GM18951 (cell line): ENCODE results near the gene CPN2.

Experiments
- POLR2A ChIP-seq: IDR thresholded peaks from 4 replicates; pipeline ENCODE4 v1.6.1; 2011; ENCODE audit warnings: mild to moderate bottlenecking; ENCODE audit not compliant: insufficient read length, insufficient read depth; ENCODE audit errors: extremely low read depth
- in situ Hi-C: fragments of 300-500 bp; cut with MboI; formaldehyde crosslinking; loops from one replicate; pipeline ENCODE4 v1.12.0; 2022; ENCODE audit warnings: low sequenced_read_pairs, mixed read lengths, inconsistent platforms; ENCODE audit not compliant: unreplicated experiment

Gene CPN2

GRCh38 chr3:194327218-194328052 lies 23.7 kb downstream of the CPN2 start:
- in situ Hi-C loops: no loop called here
- no peak for TF ChIP-seq POLR2A

GRCh38 chr3:194326968-194327217 lies 24.2 kb downstream of the CPN2 start:
- in situ Hi-C loops: no loop called here

GRCh38 chr3:194326192-194326967 lies 24.7 kb downstream of the CPN2 start:
- no peak for TF ChIP-seq POLR2A
- in situ Hi-C loops: no loop called here

More at GRCh38 chr3:194326968-194327217, 24.2 kb downstream of the CPN2 start:
- TF ChIP-seq POLR2A: no peak

DNA sequence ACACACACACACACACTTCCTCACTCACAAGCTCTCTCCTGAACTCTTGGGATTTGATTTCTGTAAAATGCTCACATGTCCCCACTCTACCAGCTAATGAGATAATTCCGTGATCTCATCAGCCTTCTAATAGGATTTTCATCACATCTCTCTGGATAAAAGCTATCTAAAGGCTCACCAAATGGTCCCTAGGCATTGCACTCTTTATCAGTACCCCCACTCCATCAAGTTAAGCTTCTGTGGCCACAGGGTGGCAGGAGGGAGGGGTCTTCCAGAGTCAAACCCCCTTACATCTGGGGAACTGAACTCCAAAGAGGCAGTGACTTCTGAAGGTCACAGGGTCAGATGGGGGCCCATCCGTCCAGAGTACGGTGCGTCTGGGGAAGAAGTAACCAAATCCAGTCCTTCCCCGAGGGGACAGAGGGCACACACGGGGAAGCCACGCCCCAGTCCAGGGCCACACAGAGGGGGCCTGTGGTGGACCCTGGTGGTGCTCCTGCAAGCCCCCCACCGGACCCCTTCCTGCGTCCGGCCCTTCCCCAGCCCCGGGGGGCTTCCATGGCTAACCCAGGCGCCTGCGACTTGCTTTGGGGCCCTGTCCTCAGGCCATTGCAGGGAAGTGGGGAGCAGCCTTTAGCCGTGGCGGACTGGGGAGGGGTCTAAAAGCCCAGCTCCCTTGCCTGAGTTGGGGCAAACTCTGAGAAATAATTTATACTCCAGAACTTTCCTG lies 25.5 kb downstream of the CPN2 start:
- no peak for TF ChIP-seq POLR2A

DNA sequence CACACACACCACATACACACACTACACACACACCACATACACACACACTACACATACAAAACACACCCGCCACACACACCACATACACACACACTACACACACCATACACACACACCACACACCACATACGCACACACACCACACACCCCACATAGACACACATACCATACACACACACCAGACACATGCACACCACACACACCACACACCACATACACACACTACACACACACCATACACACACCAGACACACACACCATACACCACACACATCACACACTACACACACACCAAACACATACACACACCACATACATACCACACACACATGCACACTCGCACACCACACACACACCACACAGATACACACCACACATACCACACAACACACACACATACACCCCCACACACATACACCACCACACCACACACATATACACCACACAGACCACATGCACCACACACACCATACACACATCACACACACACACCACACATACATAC lies 26.3 kb downstream of the CPN2 start:
- TF ChIP-seq POLR2A: no peak
- in situ Hi-C loops: no loop called here

More for the DNA sequence above, 25.5 kb downstream of the CPN2 start:
- in situ Hi-C loops: no loop called here

- no peak for TF ChIP-seq POLR2A
- in situ Hi-C loops: no loop called here
Observed at GRCh38 chr3:194323785-194324735, 27.1 kb downstream of the CPN2 start.

- in situ Hi-C loops: no loop called here
- TF ChIP-seq POLR2A: no peak
Observed at GRCh38 chr3:194322678-194323211, 28.4 kb downstream of the CPN2 start.

GRCh38 chr3:194321693-194322640 lies 29.2 kb downstream of the CPN2 start:
- no peak for TF ChIP-seq POLR2A
- in situ Hi-C loops: no loop called here

GRCh38 chr3:194320744-194321243 lies 30.3 kb downstream of the CPN2 start:
- in situ Hi-C loops: no loop called here
- no peak for TF ChIP-seq POLR2A

DNA sequence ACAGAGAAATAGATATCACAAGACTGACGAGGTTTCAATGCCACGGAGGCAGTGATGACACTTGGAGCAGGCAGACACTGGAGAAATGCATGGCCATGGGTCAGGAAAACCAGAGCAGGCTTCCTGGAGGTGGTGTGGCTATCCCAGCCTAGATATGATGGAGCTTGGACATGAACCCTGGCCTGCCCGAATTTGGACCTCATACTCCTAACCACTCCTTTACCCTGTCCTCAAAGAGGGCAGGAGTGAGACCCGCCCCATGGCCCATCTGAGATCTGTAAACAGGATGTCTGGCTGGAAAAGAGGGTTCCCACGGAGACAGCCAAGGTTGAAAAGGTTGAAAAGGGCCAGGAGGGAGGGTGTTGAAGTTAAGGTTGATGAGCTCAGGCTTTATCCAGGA lies 31.0 kb downstream of the CPN2 start:
- in situ Hi-C loops: no loop called here

More for the DNA sequence above, 31.0 kb downstream of the CPN2 start:
- TF ChIP-seq POLR2A: no peak
